PC-3 (cell line): ENCODE data around the gene TMPRSS3. TPM values are rescaled to one million over a fixed set of nuclear protein-coding genes. Genes with fewer than 3 reads are reported as not detected.
A peak's percentile ranks its signal among the peaks of the same experiment; 100 is the strongest.

Experiments used
- ATAC-seq: fragments of 200-7000 bp; cut with Tn5 transposase; 2 replicates; pipeline ENCODE4 v1.9.1; 2020; ENCODE audit warnings: mild to moderate bottlenecking, moderate library complexity
- BruUV-seq: library from RNA; stranded (reverse); fragments of 400-500 nt; replicated peaks from 2 replicates; lab custom pipeline; 2021; lab: Mats Ljungman, UMichigan
- CTCF ChIA-PET: fragments of 300-600 bp; sonication (Branson Sonifier 250); formaldehyde crosslinking; loops from one replicate; lab custom pipeline; 2022; ENCODE audit warnings: antibody characterized with exemption; lab: Charles Lee
- POLR2A ChIA-PET: fragments of 300-600 bp; sonication (Branson Sonifier 250); formaldehyde crosslinking; loops from one replicate; lab custom pipeline; 2022; ENCODE audit warnings: antibody characterized with exemption; ENCODE audit not compliant: unreplicated experiment; lab: Charles Lee
- DNase-seq: peaks from one replicate; pipeline ENCODE4 v3.0.0-alpha.2; 2015
- H2AFZ ChIP-seq: fragments of 300-600 bp; sonication (generic); 2 replicates; pipeline ENCODE4 v1.6.0; 2016; ENCODE audit warnings: antibody characterized with exemption, low read length
- H3F3A ChIP-seq: fragments of 300-600 bp; sonication (generic); one replicate; pipeline ENCODE4 v1.6.0; 2017; ENCODE audit warnings: antibody characterized with exemption, low read length, control low read depth, mild to moderate bottlenecking; ENCODE audit not compliant: unreplicated experiment
- H3K27ac ChIP-seq: fragments of 300-600 bp; sonication (generic); 2 replicates; pipeline ENCODE4 v1.5.1; 2016; ENCODE audit warnings: mild to moderate bottlenecking, low read length
- H3K27me3 ChIP-seq: fragments of 300-600 bp; sonication (generic); 2 replicates; pipeline ENCODE4 v1.6.1; 2016; ENCODE audit warnings: low read length, mixed read lengths
- H3K36me3 ChIP-seq: fragments of 300-600 bp; sonication (generic); 2 replicates; pipeline ENCODE4 v1.6.1; 2016; ENCODE audit warnings: low read depth, mixed run types, low read length, mixed read lengths
- H3K4me1 ChIP-seq: fragments of 300-600 bp; sonication (generic); 2 replicates; pipeline ENCODE4 v1.5.1; 2016; ENCODE audit warnings: low read length; ENCODE audit not compliant: insufficient read depth
- H3K4me2 ChIP-seq: fragments of 300-600 bp; sonication (generic); 2 replicates; pipeline ENCODE4 v1.6.0; 2016; ENCODE audit warnings: low read length
- H3K4me3 ChIP-seq: fragments of 300-600 bp; sonication (generic); 2 replicates; pipeline ENCODE4 v1.5.1; 2016; ENCODE audit warnings: mild to moderate bottlenecking, low read length, mixed read lengths
- H3K79me2 ChIP-seq: fragments of 300-600 bp; sonication (generic); 2 replicates; pipeline ENCODE4 v1.6.1; 2017; ENCODE audit warnings: low read length, mixed read lengths
- H3K9ac ChIP-seq: fragments of 300-600 bp; sonication (generic); 2 replicates; pipeline ENCODE4 v1.6.0; 2016; ENCODE audit warnings: mild to moderate bottlenecking, low read length
- H3K9me2 ChIP-seq: fragments of 300-600 bp; sonication (generic); replicated peaks from 2 replicates; pipeline ENCODE4 v1.6.1; 2016; ENCODE audit warnings: mixed run types, low read length, mixed read lengths
- H3K9me3 ChIP-seq: fragments of 300-600 bp; sonication (generic); 2 replicates; pipeline ENCODE4 v1.6.1; 2016; ENCODE audit warnings: low read length, mixed read lengths
- H4K20me1 ChIP-seq: fragments of 300-600 bp; sonication (generic); 2 replicates; pipeline ENCODE4 v1.6.1; 2016; ENCODE audit warnings: low read length, mixed read lengths
- CTCF ChIP-seq: fragments of 300-600 bp; sonication (generic); conservative IDR thresholded peaks from 2 replicates; pipeline ENCODE4 v1.5.1; 2017; ENCODE audit warnings: antibody characterized with exemption, low read depth, mild to moderate bottlenecking, low read length
- EZH2 ChIP-seq: fragments of 300-600 bp; sonication (generic); IDR thresholded peaks from one replicate; pipeline ENCODE4 v1.6.1; 2017; ENCODE audit warnings: antibody characterized with exemption, mild to moderate bottlenecking, low read length; ENCODE audit not compliant: unreplicated experiment
- EZH2phosphoT487 ChIP-seq: fragments of 300-600 bp; sonication (generic); IDR thresholded peaks from 2 replicates; pipeline ENCODE4 v1.6.1; 2018; ENCODE audit warnings: mild to moderate bottlenecking, antibody characterized with exemption, low read length, borderline replicate concordance
- intact Hi-C: fragments of 100-400 bp; cut with micrococcal nuclease; formaldehyde crosslinking; loops from 2 replicates; pipeline ENCODE4 v1.9.0; 2023
- total RNA-seq: library from RNA; depleted of rRNA; stranded (reverse); fragments of >200 nt; gene quantifications from 2 replicates; pipeline ENCODE4 v1.2.3, GENCODE V29; 2014

The TMPRSS3 gene
- total RNA-seq, 1 experiment from 2014 or later, result not detected

GRCh38 chr21:42418886-42419285 lies 23.0 kb upstream of the TMPRSS3 start:
- DNase-seq (no peak), ATAC-seq (no peak)
- Histone ChIP-seq H3K27me3 (peaks cover 20% of the 10 kb centered on the region), H3K4me3 (no peak overlapping the region), H3K9me2 (no peaks in the 10 kb centered on the region), H3K79me2 (no peaks in the 10 kb centered on the region), H3K27ac (no peak overlapping the region), H4K20me1 (no peaks in the 10 kb centered on the region), H3K4me2 (no peak overlapping the region), H3K9ac (no peak overlapping the region), H3K4me1 (peaks cover 8% of the 10 kb centered on the region; the same call in 1 of the 2 replicates), H3K36me3 (no peaks in the 10 kb centered on the region), H3F3A (no peaks in the 10 kb centered on the region), H2AFZ (no peak overlapping the region), H3K9me3 (no peaks in the 10 kb centered on the region)
- TF ChIP-seq EZH2, result no peak
- no peak for TF ChIP-seq CTCF
- TF ChIP-seq EZH2phosphoT487, result no peak
- ChIA-PET POLR2A (no interaction called here), CTCF (no interaction called here)
- intact Hi-C loops, result no loop called here
- BruUV-seq, result no TSS peak

GRCh38 chr21:42417533-42417932 lies 21.7 kb upstream of the TMPRSS3 start:
- BruUV-seq, result no TSS peak
- Histone ChIP-seq H3K36me3 (no peaks in the 10 kb centered on the region), H3F3A (no peaks in the 10 kb centered on the region), H3K4me2 (no peak overlapping the region), H3K9ac (no peak overlapping the region), H3K27ac (no peak overlapping the region), H3K4me3 (no peak overlapping the region), H3K9me2 (no peaks in the 10 kb centered on the region), H3K9me3 (no peaks in the 10 kb centered on the region), H3K27me3 (peaks cover 10% of the 10 kb centered on the region), H4K20me1 (no peaks in the 10 kb centered on the region), H3K79me2 (no peaks in the 10 kb centered on the region), H2AFZ (no peak overlapping the region), H3K4me1 (peaks cover 8% of the 10 kb centered on the region; the same call in 1 of the 2 replicates)
- no peak for ATAC-seq
- TF ChIP-seq EZH2phosphoT487, result no peak
- POLR2A ChIA-PET, result no interaction called here
- DNase-seq, result no peak
- intact Hi-C loops, result no loop called here
- CTCF ChIA-PET, result no interaction called here

GRCh38 chr21:42414928-42415769 lies 19.3 kb upstream of the TMPRSS3 start:
- Histone ChIP-seq H3K9me3 (no peaks in the 10 kb centered on the region), H4K20me1 (no peaks in the 10 kb centered on the region), H3K27me3 (peaks cover 2% of the 10 kb centered on the region; the same call in 1 of the 2 replicates), H3K4me3 (no peak overlapping the region), H3K9me2 (no peaks in the 10 kb centered on the region), H3K4me2 (peak overlapping the region; percentile 13; the same call in 1 of the 2 replicates), H3K79me2 (no peaks in the 10 kb centered on the region), H2AFZ (no peak overlapping the region), H3K4me1 (peaks cover 8% of the 10 kb centered on the region; the same call in 1 of the 2 replicates), H3K36me3 (no peaks in the 10 kb centered on the region), H3F3A (no peaks in the 10 kb centered on the region), H3K27ac (peak overlapping the region; percentile 3; the same call in 1 of the 2 replicates), H3K9ac (peak overlapping the region; percentile 9; the same call in 1 of the 2 replicates)
- no TSS peak for BruUV-seq
- intact Hi-C loops, result no loop called here
- DNase-seq, result peak; percentile 82
- ChIA-PET CTCF (no interaction called here), POLR2A (no interaction called here)
- TF ChIP-seq EZH2, result no peak
- TF ChIP-seq CTCF, result no peak
- TF ChIP-seq EZH2phosphoT487, result no peak
- peak; percentile 87 for ATAC-seq
